ENCODE results near the gene LPAR1. TPM values are rescaled to one million over a fixed set of nuclear protein-coding genes. Genes with fewer than 3 reads are reported as not detected.
A peak's percentile ranks its signal among the peaks of the same experiment; 100 is the strongest.
"Not testable (repeated sequence)": the region's sequence is repeated elsewhere in the genome, so short reads cannot be mapped to it uniquely, and the experiment has no call there.

The LPAR1 gene
- 10 to 100 TPM; 25.5 to 28.8 (median 25.8) TPM for polyA plus RNA-seq (ENCODE audit: insufficient read length in 3 of 3)

GRCh38 chr9:111038331-111039230 lies at the start of gene LPAR1:
TSS of gene LPAR1 (minus strand) at chr9:111038470. CDS start at chr9:110972117, 66,353 bp downstream.
- DNase-seq (ENCODE audit: low read depth in 3 of 3, low spot score in 2 of 3): peak in 2 of 3 donors; percentile 31 to 41

GRCh38 chr9:111078391-111079038 lies 40.2 kb upstream of the LPAR1 start:
- DNase-seq (ENCODE audit: low read depth in 3 of 3, low spot score in 2 of 3): no peak

GRCh38 chr9:111076519-111076918 lies 38.2 kb upstream of the LPAR1 start:
- no peak for DNase-seq (ENCODE audit: low read depth in 3 of 3, low spot score in 2 of 3)

- no peak for DNase-seq (ENCODE audit: low read depth in 3 of 3, low spot score in 2 of 3)
Observed at GRCh38 chr9:111076042-111076441, 37.8 kb upstream of the LPAR1 start.

GRCh38 chr9:111074395-111074794 lies 36.1 kb upstream of the LPAR1 start:
- no peak for DNase-seq (ENCODE audit: low read depth in 3 of 3, low spot score in 2 of 3)

- no peak for DNase-seq (ENCODE audit: low read depth in 3 of 3, low spot score in 2 of 3)
Observed at GRCh38 chr9:111069183-111069582, 30.9 kb upstream of the LPAR1 start.

- no peak for DNase-seq (ENCODE audit: low read depth in 3 of 3, low spot score in 2 of 3)
Observed at GRCh38 chr9:111068771-111069170, 30.5 kb upstream of the LPAR1 start.

- no peak for DNase-seq (ENCODE audit: low read depth in 3 of 3, low spot score in 2 of 3)
Observed at GRCh38 chr9:111068383-111068730, 30.1 kb upstream of the LPAR1 start.

GRCh38 chr9:111066468-111066867 lies 28.2 kb upstream of the LPAR1 start:
- DNase-seq (ENCODE audit: low read depth in 3 of 3, low spot score in 2 of 3): peak; percentile 32 to 50 (median 35)

- no peak for DNase-seq (ENCODE audit: low read depth in 3 of 3, low spot score in 2 of 3)
Observed at GRCh38 chr9:111065414-111065813, 27.1 kb upstream of the LPAR1 start.

- DNase-seq (ENCODE audit: low read depth in 3 of 3, low spot score in 2 of 3): no peak
Observed at GRCh38 chr9:111064160-111064837, 26.0 kb upstream of the LPAR1 start.

- DNase-seq (ENCODE audit: low read depth in 3 of 3, low spot score in 2 of 3): no peak
Observed at GRCh38 chr9:111063332-111063731, 25.1 kb upstream of the LPAR1 start.

- no peak for DNase-seq (ENCODE audit: low read depth in 3 of 3, low spot score in 2 of 3)
Observed at GRCh38 chr9:111058166-111058565, 19.9 kb upstream of the LPAR1 start.

GRCh38 chr9:111056538-111056937 lies 18.3 kb upstream of the LPAR1 start:
- DNase-seq (ENCODE audit: low read depth in 3 of 3, low spot score in 2 of 3): no peak

GRCh38 chr9:111052791-111053190 lies 14.5 kb upstream of the LPAR1 start:
- DNase-seq (ENCODE audit: low read depth in 3 of 3, low spot score in 2 of 3): no peak

GRCh38 chr9:111051400-111051799 lies 13.1 kb upstream of the LPAR1 start:
- DNase-seq (ENCODE audit: low read depth in 3 of 3, low spot score in 2 of 3): no peak

- no peak for DNase-seq (ENCODE audit: low read depth in 3 of 3, low spot score in 2 of 3)
Observed at GRCh38 chr9:111050819-111051218, 12.5 kb upstream of the LPAR1 start.

GRCh38 chr9:111047287-111047686 lies 9.0 kb upstream of the LPAR1 start:
- DNase-seq (ENCODE audit: low read depth in 3 of 3, low spot score in 2 of 3): not testable (repeated sequence)

GRCh38 chr9:111041902-111042301 lies 3.6 kb upstream of the LPAR1 start:
- DNase-seq (ENCODE audit: low read depth in 3 of 3, low spot score in 2 of 3): no peak

- DNase-seq (ENCODE audit: low read depth in 3 of 3, low spot score in 2 of 3): no peak
Observed at GRCh38 chr9:111040494-111040893, 2.2 kb upstream of the LPAR1 start.

GRCh38 chr9:111039231-111039906 lies 1.1 kb upstream of the LPAR1 start:
- peak in 1 of 3 donors; percentile 12 for DNase-seq (ENCODE audit: low read depth in 3 of 3, low spot score in 2 of 3)

All from right renal cortex interstitium (tissue), 3 donors.